COLO829 (cell line): ENCODE measurements around the gene GFOD1.
"Not testable (repeated sequence)": the region's sequence is repeated elsewhere in the genome, so short reads cannot be mapped to it uniquely, and the experiment has no call there.

Experiments
- DNase-seq: peaks from one replicate; pipeline ENCODE4 v3.0.0; 2012; ENCODE audit warnings: low spot score

The GFOD1 gene

GRCh38 chr6:13404228-13404891 lies 83.0 kb downstream of the GFOD1 start:
- no peak for DNase-seq

- DNase-seq, result no peak
Observed at GRCh38 chr6:13402711-13403110, 84.7 kb downstream of the GFOD1 start.

- no peak for DNase-seq
Observed at GRCh38 chr6:13400772-13401171, 86.6 kb downstream of the GFOD1 start.

GRCh38 chr6:13398421-13398994 lies 88.9 kb downstream of the GFOD1 start:
- no peak for DNase-seq

GRCh38 chr6:13398069-13398381 lies 89.4 kb downstream of the GFOD1 start:
- no peak for DNase-seq

- no peak for DNase-seq
Observed at GRCh38 chr6:13397359-13398068, 89.9 kb downstream of the GFOD1 start.

GRCh38 chr6:13396241-13396792 lies 91.1 kb downstream of the GFOD1 start:
- DNase-seq, result no peak

GRCh38 chr6:13395272-13396237 lies 91.8 kb downstream of the GFOD1 start:
- DNase-seq, result no peak

- DNase-seq, result no peak
Observed at GRCh38 chr6:13392462-13392861, 94.9 kb downstream of the GFOD1 start.

- DNase-seq, result no peak
Observed at GRCh38 chr6:13391537-13391936, 95.9 kb downstream of the GFOD1 start.

GRCh38 chr6:13390658-13391057 lies 96.7 kb downstream of the GFOD1 start:
- DNase-seq, result no peak

GRCh38 chr6:13389237-13389636 lies 98.2 kb downstream of the GFOD1 start:
- DNase-seq, result not testable (repeated sequence)

- DNase-seq, result not testable (repeated sequence)
Observed at GRCh38 chr6:13388769-13389168, 98.6 kb downstream of the GFOD1 start.

GRCh38 chr6:13384966-13385365 lies 102.4 kb downstream of the GFOD1 start:
- DNase-seq, result no peak

GRCh38 chr6:13384506-13384905 lies 102.9 kb downstream of the GFOD1 start:
- DNase-seq, result no peak

- no peak for DNase-seq
Observed at GRCh38 chr6:13383328-13384163, 103.9 kb downstream of the GFOD1 start.

- no peak for DNase-seq
Observed at GRCh38 chr6:13380761-13381160, 106.6 kb downstream of the GFOD1 start.

- no peak for DNase-seq
Observed at GRCh38 chr6:13378669-13379590, 108.5 kb downstream of the GFOD1 start.

- DNase-seq, result no peak
Observed at GRCh38 chr6:13377054-13377758, 110.2 kb downstream of the GFOD1 start.
